HG03575 (cell line): ENCODE data around the gene LSMEM2.

Experiments used
- ATAC-seq: cut with Tn5 transposase; IDR thresholded peaks from one replicate; pipeline ENCODE4 v1.9.1; 2021; ENCODE audit not compliant: unreplicated experiment, insufficient number of reproducible peaks, low FRiP score; ENCODE audit errors: extremely low read depth

LSMEM2 gene

GRCh38 chr3:50278880-50279224, at the start of gene LSMEM2:
Gene LSMEM2 (plus strand): TSS chr3:50279087. CDS start chr3:50279114, 27 bp downstream.
- ATAC-seq, result no peak

GRCh38 chr3:50229490-50229889, 49.4 kb upstream of the LSMEM2 start:
- ATAC-seq, result no peak

DNA sequence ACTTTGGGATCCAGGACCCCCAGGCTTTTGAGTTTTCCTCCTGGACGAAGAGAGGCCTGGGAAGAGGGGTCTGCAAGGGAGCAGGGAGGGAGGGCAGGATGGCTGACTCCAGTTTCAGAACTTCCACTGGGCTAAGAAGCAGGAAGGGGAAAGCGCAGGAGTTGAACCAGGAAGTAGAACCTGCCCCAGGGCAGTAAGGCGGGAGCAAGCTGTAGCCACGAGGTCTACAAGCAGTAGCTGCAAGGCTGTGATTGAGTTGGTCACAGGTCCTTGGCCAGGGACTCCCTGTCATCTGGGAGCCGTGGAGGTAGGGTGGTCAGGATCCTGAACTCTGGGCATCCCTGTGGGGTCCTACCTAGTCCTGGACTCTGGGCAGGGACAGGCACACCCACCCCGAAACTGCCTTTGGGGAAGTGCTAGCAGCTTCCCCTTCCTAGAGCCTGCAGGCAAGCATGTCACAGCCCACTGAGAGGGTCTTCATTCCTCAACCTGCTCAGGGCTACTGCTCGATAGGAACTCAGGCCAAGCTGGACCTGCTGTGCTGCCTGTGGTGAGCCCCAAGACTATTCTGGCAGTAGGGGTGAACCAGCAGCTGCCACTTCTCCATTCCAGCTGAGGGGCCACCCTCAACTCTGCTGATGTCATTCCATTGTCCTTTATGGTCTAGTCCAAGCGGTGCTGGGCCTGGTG, 48.6 kb upstream of the LSMEM2 start:
- no peak for ATAC-seq

- no peak for ATAC-seq
These were observed 48.1 kb upstream of the LSMEM2 start for GRCh38 chr3:50230794-50231125.

GRCh38 chr3:50231581-50231980, 47.3 kb upstream of the LSMEM2 start:
- ATAC-seq, result no peak

- no peak for ATAC-seq
These were observed 46.6 kb upstream of the LSMEM2 start for GRCh38 chr3:50232303-50232702.

DNA sequence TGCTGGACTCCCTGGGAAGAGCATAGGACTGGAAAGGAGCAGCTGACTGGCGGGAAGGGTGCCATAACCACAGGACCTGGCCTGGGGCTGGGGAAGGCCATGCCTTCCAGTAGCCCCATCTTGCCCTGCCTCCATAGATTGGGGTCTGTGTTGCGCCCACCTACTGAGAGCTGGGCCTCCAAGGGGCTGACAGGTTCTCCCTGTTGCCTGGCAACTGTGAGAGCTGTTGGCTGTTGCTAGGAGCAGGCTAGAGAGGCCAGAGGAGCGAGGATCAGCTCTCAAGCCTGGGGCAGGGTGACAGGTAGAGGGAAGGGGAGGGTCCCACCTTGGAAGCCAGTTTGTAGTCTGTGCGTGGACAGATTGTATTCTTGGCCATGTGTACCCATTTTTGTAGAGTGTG, 45.7 kb upstream of the LSMEM2 start:
- no peak for ATAC-seq

GRCh38 chr3:50235716-50236483, 43.0 kb upstream of the LSMEM2 start, which contains the start of gene GNAI2:
Gene GNAI2 (plus strand): TSS chr3:50236204. CDS start chr3:50236336, 132 bp downstream.
- peak; percentile 74 for ATAC-seq

- no peak for ATAC-seq
These were observed 42.3 kb upstream of the LSMEM2 start for GRCh38 chr3:50236484-50237132.

GRCh38 chr3:50237133-50237651, 41.7 kb upstream of the LSMEM2 start:
- no peak for ATAC-seq

GRCh38 chr3:50237754-50238548, 40.9 kb upstream of the LSMEM2 start:
- ATAC-seq, result no peak

DNA sequence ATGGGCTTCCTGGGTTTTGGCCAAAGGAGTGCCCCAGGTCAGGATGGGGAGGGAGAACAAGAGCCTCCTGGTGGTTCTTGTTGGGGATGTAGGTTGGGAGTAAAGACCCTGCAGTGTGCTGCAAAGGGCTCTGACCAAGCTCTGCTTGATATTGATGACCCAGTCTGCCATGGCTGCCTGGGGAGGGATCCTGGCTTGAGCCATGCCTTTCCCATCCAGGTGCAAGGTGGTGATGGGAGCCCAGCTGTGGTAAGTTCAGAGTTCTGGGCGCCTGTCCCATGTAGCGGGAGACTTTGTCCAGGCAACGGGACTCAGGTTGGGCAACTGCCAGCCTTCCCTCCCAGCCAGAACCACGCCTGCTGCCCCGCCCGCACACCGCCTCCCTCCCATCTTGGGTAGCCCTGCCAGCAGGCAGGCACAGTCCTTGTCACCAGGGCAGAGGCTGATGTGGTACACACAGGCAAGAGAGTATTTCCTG, 40.3 kb upstream of the LSMEM2 start:
- no peak for ATAC-seq

- no peak for ATAC-seq
These were observed 39.2 kb upstream of the LSMEM2 start for GRCh38 chr3:50239649-50240048.

DNA sequence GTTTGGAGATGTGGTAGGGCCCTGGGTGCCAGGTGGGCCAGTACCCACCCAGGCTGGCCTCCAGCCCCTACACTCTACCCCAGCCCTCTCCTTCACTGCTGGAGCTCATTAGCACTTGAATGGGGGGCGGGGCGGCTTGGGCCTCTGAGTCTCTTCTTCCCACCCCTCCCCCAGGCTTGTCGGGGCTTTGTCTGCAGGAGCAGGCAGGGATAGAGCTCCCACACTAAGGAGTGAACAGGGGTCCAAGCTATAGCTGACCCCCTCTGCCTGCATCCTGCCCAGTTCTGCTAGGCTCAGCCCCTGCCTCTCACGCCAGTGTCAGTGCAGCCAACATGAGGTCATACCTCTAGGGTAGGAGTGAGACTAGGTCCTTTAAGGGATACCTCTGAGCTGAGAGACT, 37.7 kb upstream of the LSMEM2 start:
- no peak for ATAC-seq

GRCh38 chr3:50241713-50242380, 37.0 kb upstream of the LSMEM2 start:
- no peak for ATAC-seq

DNA sequence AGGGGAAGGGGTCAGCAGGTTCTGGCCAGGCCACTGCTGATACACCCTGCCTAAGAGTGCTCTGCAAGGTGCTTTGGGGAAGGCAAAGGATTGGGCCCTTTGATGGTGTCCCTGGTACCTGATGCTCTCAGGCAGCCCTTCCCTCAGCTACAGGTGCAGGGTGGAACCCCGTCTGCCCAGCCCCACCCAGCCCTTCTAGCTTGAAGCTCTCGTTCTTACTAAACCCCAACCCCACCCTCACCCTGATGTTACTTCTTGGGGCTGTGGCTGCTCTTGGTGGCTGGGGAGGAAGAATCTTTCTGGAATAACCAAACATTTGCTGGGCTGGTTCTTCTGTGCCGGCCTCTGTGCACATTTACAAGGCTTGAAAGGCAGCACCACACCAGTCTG, 36.5 kb upstream of the LSMEM2 start:
- no peak for ATAC-seq

- ATAC-seq, result no peak
These were observed 35.9 kb upstream of the LSMEM2 start for GRCh38 chr3:50242851-50243542.

DNA sequence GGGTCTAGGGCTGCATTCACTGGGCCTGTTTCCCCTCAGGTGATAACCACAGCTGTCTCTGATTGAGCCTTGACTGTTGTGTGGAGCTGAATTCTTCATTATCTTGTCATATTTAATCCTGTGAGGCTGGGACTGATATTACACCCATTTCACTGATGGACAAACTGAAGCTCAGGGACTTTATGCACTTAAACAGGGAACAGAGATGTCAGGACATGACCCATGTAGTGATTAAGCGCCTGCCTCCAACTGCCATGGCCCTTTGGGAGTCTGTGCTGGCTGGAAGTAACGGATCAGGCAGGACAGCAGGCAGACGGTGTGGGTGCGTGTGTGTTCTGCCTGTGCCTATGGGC, 35.4 kb upstream of the LSMEM2 start:
- ATAC-seq, result no peak
